HEK293 (cell line): ENCODE results near the gene FHIT.

Experiments
- CTCF ChIA-PET: fragments of 350-600 bp; formaldehyde crosslinking; extraction: SDS; loops from one replicate; lab custom pipeline; 2021; ENCODE audit warnings: antibody characterized with exemption; lab: Yijun Ruan, JAX
- POLR2A ChIA-PET: fragments of 300-600 bp; formaldehyde crosslinking; extraction: SDS; loops from one replicate; lab custom pipeline; 2020; ENCODE audit warnings: antibody characterized with exemption, inconsistent platforms; lab: Yijun Ruan, JAX
- H3K27ac ChIP-seq: fragments of 200-500 bp; sonication (Bioruptor generic); 2 replicates; pipeline ENCODE4 v1.5.1; 2014; ENCODE audit warnings: low read depth, low read length, control low read depth, inconsistent platforms; ENCODE audit errors: extremely low read depth
- H3K36me3 ChIP-seq, 2 experiments: fragments of 200-500 bp in 1 of 2; sonication (Bioruptor generic) in 1 of 2; 1 replicate in 1 of 2; 2 replicates in 1 of 2; pipeline ENCODE4 v1.5.1; 2014 to 2017; ENCODE audit warnings: inconsistent platforms in 2 of 2, low read length in 2 of 2; ENCODE audit not compliant: control insufficient read depth in 2 of 2, insufficient read depth in 1 of 2
- H3K4me1 ChIP-seq: fragments of 200-500 bp; sonication (Bioruptor generic); 2 replicates; pipeline ENCODE4 v1.5.1; 2014; ENCODE audit warnings: mild to moderate bottlenecking, low read length, inconsistent platforms; ENCODE audit not compliant: control insufficient read depth, insufficient read depth
- H3K4me3 ChIP-seq: 2 replicates; pipeline ENCODE4 v1.5.1; 2011; ENCODE audit warnings: low read depth, mild to moderate bottlenecking, control low read depth, low read length, moderate library complexity
- H3K9me3 ChIP-seq: fragments of 200-500 bp; sonication (Bioruptor generic); 2 replicates; pipeline ENCODE4 v1.5.1; 2014; ENCODE audit warnings: low read depth, low read length, inconsistent platforms; ENCODE audit not compliant: control insufficient read depth, insufficient read depth
- BCL11A ChIP-seq: fragments of 450-650 bp; formaldehyde crosslinking; IDR thresholded peaks from 2 replicates; pipeline ENCODE4 v1.5.1; 2016; ENCODE audit warnings: low read depth, missing biosample characterization, missing genetic modification characterization
- GLI2 ChIP-seq: fragments of 450-650 bp; formaldehyde crosslinking; IDR thresholded peaks from 2 replicates; pipeline ENCODE4; 2017; ENCODE audit warnings: missing biosample characterization, missing genetic modification characterization, low read depth, borderline replicate concordance
- HOXD13 ChIP-seq: sonication (generic); formaldehyde crosslinking; IDR thresholded peaks from 2 replicates; pipeline ENCODE4 v1.8.0; 2022; ENCODE audit warnings: missing genetic modification reagents, borderline replicate concordance
- KLF8 ChIP-seq: fragments of 450-650 bp; formaldehyde crosslinking; IDR thresholded peaks from 2 replicates; pipeline ENCODE4 v1.5.1; 2016; ENCODE audit warnings: missing biosample characterization, missing genetic modification characterization
- PRDM1 ChIP-seq: fragments of 450-650 bp; formaldehyde crosslinking; IDR thresholded peaks from 2 replicates; pipeline ENCODE4; 2016; ENCODE audit warnings: missing biosample characterization, missing genetic modification characterization
- TCF7L2 ChIP-seq: IDR thresholded peaks from 2 replicates; pipeline ENCODE4 v1.6.1; 2011; ENCODE audit warnings: low read depth, mild to moderate bottlenecking, inconsistent platforms, low read length, moderate library complexity, borderline replicate concordance
- YY1 ChIP-seq: fragments of 450-650 bp; formaldehyde crosslinking; IDR thresholded peaks from 2 replicates; pipeline ENCODE4 v1.5.1; 2018; ENCODE audit warnings: missing biosample characterization, missing genetic modification characterization
- ZBTB48 ChIP-seq: fragments of 450-650 bp; formaldehyde crosslinking; IDR thresholded peaks from 2 replicates; pipeline ENCODE4 v1.5.1; 2016; ENCODE audit warnings: missing biosample characterization, missing genetic modification characterization
- ZNF114 ChIP-seq: fragments of 450-650 bp; formaldehyde crosslinking; IDR thresholded peaks from 2 replicates; pipeline ENCODE4 v1.5.0; 2017; ENCODE audit warnings: missing biosample characterization, missing genetic modification characterization
- ZNF19 ChIP-seq: fragments of 450-650 bp; formaldehyde crosslinking; IDR thresholded peaks from 2 replicates; pipeline ENCODE4; 2016; ENCODE audit warnings: missing biosample characterization, missing genetic modification characterization, low read depth
- ZNF248 ChIP-seq: fragments of 450-650 bp; formaldehyde crosslinking; IDR thresholded peaks from 2 replicates; pipeline ENCODE4 v1.5.1; 2017; ENCODE audit warnings: missing biosample characterization, missing genetic modification characterization
- ZNF280C ChIP-seq: fragments of 450-650 bp; formaldehyde crosslinking; IDR thresholded peaks from 2 replicates; pipeline ENCODE4 v1.5.1; 2016; ENCODE audit warnings: missing biosample characterization, missing genetic modification characterization
- ZNF292 ChIP-seq: fragments of 450-650 bp; formaldehyde crosslinking; IDR thresholded peaks from 2 replicates; pipeline ENCODE4 v1.5.1; 2016; ENCODE audit warnings: low read depth, missing biosample characterization, missing genetic modification characterization, borderline replicate concordance
- ZNF391 ChIP-seq: fragments of 450-650 bp; formaldehyde crosslinking; IDR thresholded peaks from 2 replicates; pipeline ENCODE4 v1.5.1; 2016; ENCODE audit warnings: low read depth, missing biosample characterization, missing genetic modification characterization, borderline replicate concordance
- ZNF426 ChIP-seq: fragments of 450-650 bp; formaldehyde crosslinking; IDR thresholded peaks from 2 replicates; pipeline ENCODE4 v1.5.1; 2017; ENCODE audit warnings: missing biosample characterization, missing genetic modification characterization, mild to moderate bottlenecking, inconsistent platforms, moderate library complexity
- ZNF488 ChIP-seq: fragments of 450-650 bp; formaldehyde crosslinking; IDR thresholded peaks from 2 replicates; pipeline ENCODE4 v1.5.1; 2016; ENCODE audit warnings: missing biosample characterization, missing genetic modification characterization
- ZNF514 ChIP-seq: fragments of 450-650 bp; formaldehyde crosslinking; IDR thresholded peaks from 2 replicates; pipeline ENCODE4 v1.5.1; 2016; ENCODE audit warnings: missing biosample characterization, missing genetic modification characterization
- ZNF624 ChIP-seq: fragments of 450-650 bp; formaldehyde crosslinking; IDR thresholded peaks from 2 replicates; pipeline ENCODE4 v1.5.1; 2017; ENCODE audit warnings: missing biosample characterization, missing genetic modification characterization
- ZNF626 ChIP-seq: fragments of 450-650 bp; sonication (Bioruptor Pico); formaldehyde crosslinking; IDR thresholded peaks from 2 replicates; pipeline ENCODE4 v1.5.1; 2018; ENCODE audit warnings: missing biosample characterization, missing genetic modification characterization, inconsistent platforms
- ZNF658 ChIP-seq: fragments of 450-650 bp; formaldehyde crosslinking; IDR thresholded peaks from 2 replicates; pipeline ENCODE4; 2016; ENCODE audit warnings: missing biosample characterization, missing genetic modification characterization
- ZNF677 ChIP-seq: fragments of 450-650 bp; IDR thresholded peaks from 2 replicates; pipeline ENCODE4 v1.5.0; 2018; ENCODE audit warnings: missing biosample characterization, mild to moderate bottlenecking, missing genetic modification characterization, moderate library complexity
- ZNF777 ChIP-seq: fragments of 450-650 bp; formaldehyde crosslinking; IDR thresholded peaks from 2 replicates; pipeline ENCODE4 v1.5.1; 2017; ENCODE audit warnings: missing biosample characterization, missing genetic modification characterization, borderline replicate concordance
- ZSCAN30 ChIP-seq: fragments of 450-650 bp; IDR thresholded peaks from 2 replicates; pipeline ENCODE4 v1.5.1; 2018; ENCODE audit warnings: missing biosample characterization, mild to moderate bottlenecking, missing genetic modification characterization, moderate library complexity
- TF ChIP-seq, protein P1 (sequence below): IDR thresholded peaks from 2 replicates; pipeline ENCODE4 v1.6.1; 2011; ENCODE audit warnings: mild to moderate bottlenecking, low read depth, low read length, borderline replicate concordance

FHIT gene

DNA sequence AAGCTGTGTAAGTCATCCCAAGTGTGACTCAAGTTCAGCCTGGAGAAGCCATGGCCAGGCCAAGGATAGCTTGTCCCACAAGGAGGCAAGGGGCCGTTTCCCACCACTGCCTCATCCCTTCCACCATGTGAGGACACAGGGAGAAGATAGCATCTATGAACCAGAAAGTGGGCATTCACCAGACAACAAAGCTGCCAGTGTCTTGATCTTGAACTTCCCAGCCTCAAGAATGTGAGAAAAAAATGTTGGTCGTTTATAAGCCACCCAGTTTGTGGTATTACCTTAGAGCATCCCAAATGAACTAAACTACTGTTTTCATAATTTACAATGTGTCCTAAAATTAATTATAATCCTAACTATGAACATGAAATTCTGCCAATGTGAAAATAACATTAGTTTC lies 1270.7 kb downstream of the FHIT start:
- Histone ChIP-seq H3K4me1 (no peaks in the 10 kb centered on the region), H3K27ac (no peak overlapping the region), H3K9me3 (no peaks in the 10 kb centered on the region), H3K4me3 (no peak overlapping the region), H3K36me3 (no peaks in the 10 kb centered on the region)
- CTCF ChIA-PET: no interaction called here
- TF ChIP-seq ZBTB48 (tag by site-specific recombination): no peak
- no peak for TF ChIP-seq ZNF280C (tag by site-specific recombination)
- no peak for TF ChIP-seq HOXD13 (CRISPR knock-in tag)
- TF ChIP-seq ZNF624: no peak
- TF ChIP-seq, protein P1, sequence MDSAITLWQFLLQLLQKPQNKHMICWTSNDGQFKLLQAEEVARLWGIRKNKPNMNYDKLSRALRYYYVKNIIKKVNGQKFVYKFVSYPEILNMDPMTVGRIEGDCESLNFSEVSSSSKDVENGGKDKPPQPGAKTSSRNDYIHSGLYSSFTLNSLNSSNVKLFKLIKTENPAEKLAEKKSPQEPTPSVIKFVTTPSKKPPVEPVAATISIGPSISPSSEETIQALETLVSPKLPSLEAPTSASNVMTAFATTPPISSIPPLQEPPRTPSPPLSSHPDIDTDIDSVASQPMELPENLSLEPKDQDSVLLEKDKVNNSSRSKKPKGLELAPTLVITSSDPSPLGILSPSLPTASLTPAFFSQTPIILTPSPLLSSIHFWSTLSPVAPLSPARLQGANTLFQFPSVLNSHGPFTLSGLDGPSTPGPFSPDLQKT: no peak
- TF ChIP-seq ZSCAN30 (tag by site-specific recombination): no peak
- TF ChIP-seq ZNF292 (tag by site-specific recombination): no peak
- TF ChIP-seq BCL11A: no peak
- POLR2A ChIA-PET: no interaction called here

DNA sequence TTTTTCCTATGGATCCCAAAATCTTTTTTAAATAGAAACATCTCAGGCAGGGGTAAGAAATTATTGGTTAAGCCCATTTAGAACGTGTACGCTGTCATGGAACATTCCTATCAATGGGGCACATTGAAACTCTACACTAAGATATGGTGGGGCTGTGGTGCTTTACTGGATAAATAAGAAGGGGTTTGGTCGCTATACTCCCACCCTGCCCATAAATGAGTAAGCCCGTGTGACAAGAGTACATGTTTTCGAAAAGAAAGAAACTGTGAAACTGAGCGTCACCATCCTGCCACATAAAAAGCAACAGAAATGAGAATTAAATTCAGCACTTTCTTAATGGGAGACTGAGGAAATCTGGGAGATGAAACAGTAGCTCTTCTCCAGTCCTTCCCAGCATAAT lies 1271.7 kb downstream of the FHIT start:
- POLR2A ChIA-PET: no interaction called here
- Histone ChIP-seq H3K4me3 (no peak overlapping the region), H3K4me1 (no peaks in the 10 kb centered on the region), H3K27ac (no peak overlapping the region)
- CTCF ChIA-PET: interaction anchor here (0.6 kb wide), 1 partner anchor 246 kb away, joined by 3 read pairs; no protein-coding TSS in a partner anchor
- TF ChIP-seq ZNF514 (tag by site-specific recombination) (no peak), ZNF391 (tag by site-specific recombination) (no peak), ZNF626 (no peak), ZNF426 (tag by site-specific recombination) (no peak), YY1 (tag by site-specific recombination) (no peak), PRDM1 (no peak), ZNF19 (no peak), ZNF677 (no peak), GLI2 (tag by site-specific recombination) (no peak), ZNF488 (tag by site-specific recombination) (no peak)
- TF ChIP-seq, all 188 proteins: peak for 0
- H3K36me3 ChIP-seq: no peaks in the 10 kb centered on the region
- no peaks in the 10 kb centered on the region for H3K9me3 ChIP-seq

DNA sequence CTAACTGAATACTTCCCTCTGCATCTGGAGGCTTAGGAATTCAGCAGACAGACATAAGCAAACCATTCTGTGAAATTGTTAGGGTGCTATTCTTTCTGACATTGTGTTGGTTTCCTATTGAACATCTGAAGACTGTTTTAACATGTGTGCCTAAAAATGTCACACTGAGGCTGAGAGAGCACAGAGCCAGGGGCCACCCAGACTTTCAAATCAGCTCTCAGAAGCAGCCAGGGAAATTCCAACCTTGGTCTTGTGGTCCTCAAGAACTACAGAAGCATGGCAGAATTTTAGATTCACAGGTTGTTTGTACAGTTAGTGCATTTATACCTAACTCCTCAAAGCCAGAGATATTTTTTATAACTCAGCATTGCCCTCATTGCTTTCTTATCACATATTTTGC lies 1272.3 kb downstream of the FHIT start:
- H3K36me3 ChIP-seq: no peaks in the 10 kb centered on the region
- no peak for TF ChIP-seq TCF7L2
- no peak for TF ChIP-seq GLI2 (tag by site-specific recombination)
- TF ChIP-seq ZNF658 (tag by site-specific recombination): no peak
- no peak for TF ChIP-seq ZNF248 (tag by site-specific recombination)
- no peak for TF ChIP-seq KLF8 (tag by site-specific recombination)
- TF ChIP-seq ZNF114 (tag by site-specific recombination): no peak
- TF ChIP-seq ZNF777 (tag by site-specific recombination): no peak
- ChIA-PET CTCF (interaction anchor here (0.6 kb wide), 1 partner anchor 247 kb away, joined by 3 read pairs; no protein-coding TSS in a partner anchor), POLR2A (no interaction called here)
- H3K9me3 ChIP-seq: no peaks in the 10 kb centered on the region
- H3K4me1 ChIP-seq: no peaks in the 10 kb centered on the region
- no peak overlapping the region for H3K4me3 ChIP-seq
- no peak overlapping the region for H3K27ac ChIP-seq
